Vagina (tissue), 2 donors: Measurements from ENCODE around the gene VPS11. TPM values are rescaled to one million over a fixed set of nuclear protein-coding genes. Genes with fewer than 3 reads are reported as not detected.

Source experiments
- DNase-seq, 2 donors: peaks; one replicate each; pipeline ENCODE4 v3.0.0-alpha.2; 2017; ENCODE audit errors: extremely low spot score in 2 of 2
- H3K27ac ChIP-seq: fragments of 200-600 bp; sonication (generic); one replicate; pipeline ENCODE4 v1.5.1; 2019
- H3K27me3 ChIP-seq: fragments of 200-600 bp; sonication (generic); one replicate; pipeline ENCODE4 v1.5.1; 2019
- H3K36me3 ChIP-seq, 2 donors: fragments of 200-600 bp; sonication (generic); one replicate each; pipeline ENCODE4 v1.5.1; 2017 to 2019
- H3K4me1 ChIP-seq: fragments of 200-600 bp; sonication (generic); one replicate; pipeline ENCODE4 v1.5.1; 2019
- H3K4me3 ChIP-seq, 2 donors: fragments of 200-600 bp; sonication (generic); 1 replicate in 1 of 2; 2 replicates in 1 of 2; pipeline ENCODE4 v1.5.1; 2016 to 2019
- H3K9me3 ChIP-seq: fragments of 200-600 bp; sonication (generic); one replicate; pipeline ENCODE4 v1.5.1; 2019
- CTCF ChIP-seq, 3 experiments: fragments of 450-650 bp in 2 of 3; fragments of 200-600 bp in 1 of 3; sonication (generic) in 1 of 3; IDR thresholded peaks; one replicate each; pipeline ENCODE4 v1.5.1; 2017 to 2019; ENCODE audit warnings: antibody characterized with exemption in 3 of 3, mild to moderate bottlenecking in 2 of 3, moderate library complexity in 2 of 3
- POLR2A ChIP-seq, 2 donors: fragments of 450-650 bp; IDR thresholded peaks; one replicate each; pipeline ENCODE4 v1.6.1; 2017; ENCODE audit warnings: antibody characterized with exemption in 2 of 2, mild to moderate bottlenecking in 2 of 2, moderate library complexity in 2 of 2
- POLR2AphosphoS5 ChIP-seq, 2 donors: sonication (generic); formaldehyde crosslinking; IDR thresholded peaks; one replicate each; pipeline ENCODE4 v1.9.0; 2017; ENCODE audit warnings: antibody characterized with exemption in 2 of 2, mild to moderate bottlenecking in 2 of 2, low read depth in 1 of 2; ENCODE audit not compliant: insufficient read depth in 1 of 2
- intact Hi-C: fragments of 100-400 bp; cut with DNase I; formaldehyde crosslinking; loops from one replicate; pipeline ENCODE4 v1.15.1; 2023
- total RNA-seq: library from RNA; depleted of rRNA; stranded (reverse); fragments of >200 nt; gene quantifications from one replicate; pipeline ENCODE4 v1.2.3, GENCODE V29; 2016

VPS11 gene
- total RNA-seq, 1 donor from 2014 or later: 56.0 TPM

- Histone ChIP-seq H3K36me3 (peaks cover 0 to 62% of the 10 kb centered on the region in 2 donors), H3K4me3 (no peak overlapping the region)
- intact Hi-C loops: no loop called here
Measured at GRCh38 chr11:119046489-119046888, 21.1 kb upstream of the VPS11 start.

GRCh38 chr11:119047205-119047604 lies 20.4 kb upstream of the VPS11 start:
- no peak overlapping the region for H3K4me3 ChIP-seq
- no peak overlapping the region for H3K27ac ChIP-seq
- H3K36me3 ChIP-seq: peaks cover 0 to 70% of the 10 kb centered on the region in 2 donors
- H3K9me3 ChIP-seq: no peaks in the 10 kb centered on the region
- H3K27me3 ChIP-seq: no peaks in the 10 kb centered on the region
- intact Hi-C loops: no loop called here
- TF ChIP-seq CTCF (IDR thresholded peaks at IDR 0.05): no peak
- TF ChIP-seq POLR2A (IDR thresholded peaks at IDR 0.05): no peak
- no peak for TF ChIP-seq POLR2AphosphoS5 (IDR thresholded peaks at IDR 0.05; ENCODE audit: insufficient read depth in 1 of 2, low read depth in 1 of 2)
- no peak for DNase-seq
- H3K4me1 ChIP-seq: no peaks in the 10 kb centered on the region

More at GRCh38 chr11:119046489-119046888, 21.1 kb upstream of the VPS11 start:
- Histone ChIP-seq H3K9me3 (no peaks in the 10 kb centered on the region), H3K27ac (no peak overlapping the region), H3K27me3 (no peaks in the 10 kb centered on the region), H3K4me1 (no peaks in the 10 kb centered on the region)
- TF ChIP-seq POLR2AphosphoS5 (IDR thresholded peaks at IDR 0.05; ENCODE audit: insufficient read depth in 1 of 2, low read depth in 1 of 2) (no peak), POLR2A (IDR thresholded peaks at IDR 0.05) (no peak), CTCF (IDR thresholded peaks at IDR 0.05) (no peak)
- no peak for DNase-seq

- Histone ChIP-seq H3K27ac (no peak overlapping the region), H3K36me3 (peaks cover 0 to 84% of the 10 kb centered on the region in 2 donors), H3K4me1 (no peaks in the 10 kb centered on the region), H3K27me3 (no peaks in the 10 kb centered on the region), H3K4me3 (no peak overlapping the region), H3K9me3 (no peaks in the 10 kb centered on the region)
- DNase-seq: no peak
- TF ChIP-seq POLR2A (IDR thresholded peaks at IDR 0.05): no peak
- TF ChIP-seq POLR2AphosphoS5 (IDR thresholded peaks at IDR 0.05; ENCODE audit: insufficient read depth in 1 of 2, low read depth in 1 of 2): no peak
- no peak for TF ChIP-seq CTCF (IDR thresholded peaks at IDR 0.05)
- intact Hi-C loops: no loop called here
Measured at GRCh38 chr11:119048644-119049043, 19.0 kb upstream of the VPS11 start.

- intact Hi-C loops: no loop called here
- TF ChIP-seq POLR2A (IDR thresholded peaks at IDR 0.05): no peak
- no peak for TF ChIP-seq POLR2AphosphoS5 (IDR thresholded peaks at IDR 0.05; ENCODE audit: insufficient read depth in 1 of 2, low read depth in 1 of 2)
- no peak for TF ChIP-seq CTCF (IDR thresholded peaks at IDR 0.05)
- no peak for DNase-seq
- Histone ChIP-seq H3K4me3 (no peak overlapping the region), H3K27me3 (no peaks in the 10 kb centered on the region), H3K9me3 (no peaks in the 10 kb centered on the region), H3K4me1 (no peaks in the 10 kb centered on the region), H3K27ac (no peak overlapping the region), H3K36me3 (peaks cover 0 to 88% of the 10 kb centered on the region in 2 donors)
Measured at GRCh38 chr11:119049081-119049480, 18.5 kb upstream of the VPS11 start.

DNA sequence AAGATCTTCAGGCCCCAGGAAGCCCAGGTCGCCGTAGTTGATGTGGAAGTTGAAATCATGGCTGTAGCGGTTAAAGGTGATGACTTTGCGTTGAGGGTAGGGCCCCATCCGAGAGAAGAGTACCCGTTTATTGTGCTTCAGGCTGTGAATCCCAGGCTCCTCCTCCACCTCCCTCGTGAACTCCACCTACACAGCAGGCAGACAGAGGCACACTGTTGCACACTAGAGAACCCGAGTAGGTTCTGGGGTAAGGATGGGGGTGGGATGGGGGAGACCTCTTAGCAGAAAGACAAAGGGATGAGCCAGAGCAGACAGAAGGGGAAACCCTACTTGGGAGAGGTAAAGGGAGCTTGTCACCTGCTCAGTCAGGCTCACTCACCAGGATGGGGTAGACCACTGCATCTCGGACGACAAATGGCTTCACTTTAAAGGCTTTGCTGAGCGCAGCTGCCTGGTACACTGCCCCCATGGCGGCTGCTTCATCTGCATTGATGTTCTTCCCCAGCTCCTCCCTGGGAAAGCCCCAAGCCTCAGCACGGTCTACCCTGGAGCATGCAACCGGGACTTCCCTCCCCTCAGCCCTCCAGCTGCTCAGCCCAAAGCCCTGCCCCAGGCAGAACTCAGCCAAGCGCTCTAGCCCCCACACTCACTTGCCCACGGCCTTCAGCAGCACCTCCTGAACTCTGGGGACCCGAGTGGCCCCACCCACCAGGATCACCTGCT lies 16.0 kb upstream of the VPS11 start:
- intact Hi-C loops: no loop called here
- H3K4me1 ChIP-seq: peaks cover 18% of the 10 kb centered on the region
- no peak overlapping the region for H3K4me3 ChIP-seq
- H3K27me3 ChIP-seq: no peaks in the 10 kb centered on the region
- TF ChIP-seq POLR2A (IDR thresholded peaks at IDR 0.05): no peak
- TF ChIP-seq POLR2AphosphoS5 (IDR thresholded peaks at IDR 0.05; ENCODE audit: insufficient read depth in 1 of 2, low read depth in 1 of 2): no peak
- no peak for TF ChIP-seq CTCF (IDR thresholded peaks at IDR 0.05)
- peaks cover 0 to 83% of the 10 kb centered on the region in 2 donors for H3K36me3 ChIP-seq
- H3K27ac ChIP-seq: no peak overlapping the region
- H3K9me3 ChIP-seq: no peaks in the 10 kb centered on the region
- no peak for DNase-seq
